K562 (cell line): Measurements from ENCODE around the gene DEFB113. TPM values are rescaled to one million over a fixed set of nuclear protein-coding genes. Genes with fewer than 3 reads are reported as not detected.

Experiments used
- ATAC-seq: fragments of 200-7000 bp; cut with Tn5 transposase; 3 replicates; pipeline ENCODE4 v1.9.1; 2020; ENCODE audit warnings: moderate library complexity
- BruUV-seq: library from RNA; stranded (reverse); fragments of 400-500 nt; replicated peaks from 2 replicates; lab custom pipeline; 2021; lab: Mats Ljungman, UMichigan
- CTCF ChIA-PET: fragments of 300-600 bp; formaldehyde crosslinking; extraction: SDS; loops from one replicate; lab custom pipeline; 2021; ENCODE audit warnings: low intra/inter-chr PET ratio; lab: Yijun Ruan, JAX
- POLR2A ChIA-PET: fragments of 300-600, 350-650 bp; sonication (Branson Sonifier 250); formaldehyde crosslinking; extraction: SDS; loops from one replicate; lab custom pipeline; 2021; ENCODE audit warnings: antibody characterized with exemption, inconsistent platforms; lab: Yijun Ruan, JAX
- DNase-seq, 4 experiments: peaks; one replicate each; pipeline versions ENCODE4 v3.0.0 to v3.0.0-alpha.2; 2011 to 2018; ENCODE audit warnings: low spot score in 3 of 4, mixed read lengths in 3 of 4; ENCODE audit errors: extremely low read depth in 1 of 4
- FAIRE-seq: peaks from 2 replicates; lab custom pipeline; 2011; peaks lifted over from hg19 to GRCh38; lab: Jason Lieb, UNC
- H2AFZ ChIP-seq: 2 replicates; pipeline ENCODE4 v1.6.0; 2011; ENCODE audit warnings: low read depth, low read length, control low read depth, inconsistent platforms
- H3K27ac ChIP-seq: fragments of 200-600 bp; 3 replicates; pipeline ENCODE4 v1.8.0; 2011; ENCODE audit warnings: low read depth, mild to moderate bottlenecking, control low read depth, inconsistent platforms, low read length, moderate library complexity, mixed read lengths; ENCODE audit errors: extremely low read depth
- H3K27me3 ChIP-seq, 2 experiments: fragments of 300-600 bp in 1 of 2; 2 replicates in 1 of 2; 3 replicates in 1 of 2; pipeline versions ENCODE4 v1.6.0 to v1.8.0; 2011; ENCODE audit warnings: inconsistent platforms in 2 of 2, low read length in 2 of 2, mild to moderate bottlenecking in 1 of 2, mixed read lengths in 1 of 2, moderate library complexity in 1 of 2; ENCODE audit not compliant: control insufficient read depth in 2 of 2, insufficient read depth in 2 of 2
- H3K36me3 ChIP-seq: fragments of 300-600 bp; 3 replicates; pipeline ENCODE4 v1.8.0; 2011; ENCODE audit warnings: mild to moderate bottlenecking, low read length, inconsistent platforms; ENCODE audit not compliant: control insufficient read depth, insufficient read depth
- H3K4me1 ChIP-seq, 2 experiments: fragments of 200-600 bp in 1 of 2; replicated peaks in 1 of 2; 2 replicates in 1 of 2; 3 replicates in 1 of 2; pipeline versions ENCODE4 v1.5.1 to v1.8.0; 2011; ENCODE audit warnings: inconsistent platforms in 2 of 2, low read length in 2 of 2, mild to moderate bottlenecking in 1 of 2, mixed read lengths in 1 of 2, moderate library complexity in 1 of 2; ENCODE audit not compliant: control insufficient read depth in 2 of 2, insufficient read depth in 2 of 2
- H3K4me2 ChIP-seq: 2 replicates; pipeline ENCODE4 v1.6.1; 2011; ENCODE audit warnings: low read length, control low read depth, inconsistent platforms, mixed read lengths; ENCODE audit not compliant: insufficient read depth
- H3K4me3 ChIP-seq: fragments of 200-600 bp; sonication (generic), shearing (Covaris generic); 2 replicates; pipeline ENCODE4 v1.5.1; 2016; ENCODE audit warnings: control low read depth, inconsistent platforms
- H3K79me2 ChIP-seq: fragments of 200-600 bp; 3 replicates; pipeline ENCODE4 v1.8.0; 2011; ENCODE audit warnings: low read length, inconsistent platforms; ENCODE audit not compliant: control insufficient read depth, insufficient read depth
- H3K9ac ChIP-seq, 2 experiments: 2 replicates each; pipeline versions ENCODE4 v1.6.0 to v1.6.1; 2011; ENCODE audit warnings: low read depth in 2 of 2, low read length in 2 of 2, control low read depth in 1 of 2, inconsistent platforms in 1 of 2, mild to moderate bottlenecking in 1 of 2, mixed read lengths in 1 of 2; ENCODE audit not compliant: insufficient read depth in 1 of 2
- H3K9me1 ChIP-seq: one replicate; pipeline ENCODE4 v1.6.0; 2011; ENCODE audit warnings: inconsistent platforms, mild to moderate bottlenecking, low read length, moderate library complexity; ENCODE audit not compliant: control insufficient read depth, insufficient read depth
- H3K9me3 ChIP-seq: replicated peaks from 2 replicates; pipeline ENCODE4 v1.5.1; 2011; ENCODE audit warnings: low read depth, low read length, inconsistent platforms; ENCODE audit not compliant: control insufficient read depth, insufficient read depth
- H4K20me1 ChIP-seq: replicated peaks from 2 replicates; pipeline ENCODE4 v1.6.1; 2011; ENCODE audit warnings: low read length, inconsistent platforms, mixed read lengths; ENCODE audit not compliant: control insufficient read depth, insufficient read depth
- C11orf30 ChIP-seq: fragments of 450-650 bp; IDR thresholded peaks from 2 replicates; pipeline ENCODE4 v1.6.1; 2016; ENCODE audit warnings: low read depth, mild to moderate bottlenecking
- CSDE1 ChIP-seq, 2 experiments: fragments of 450-650 bp; IDR thresholded peaks; 2 replicates each; pipeline ENCODE4 v1.6.1; 2016; ENCODE audit warnings: mild to moderate bottlenecking in 1 of 2
- ZNF316 ChIP-seq: fragments of 450-650 bp; IDR thresholded peaks from 2 replicates; pipeline ENCODE4 v1.6.1; 2016
- WGBS: fragments of 100-300 bp; shearing (Covaris generic); methylation state at CpG from one replicate; pipeline ENCODE4 v1.1.6; 2016; ENCODE audit warnings: low coverage, mixed read lengths; ENCODE audit not compliant: insufficient coverage; ENCODE audit errors: missing lambda C conversion rate; 5-methylcytosine and 5-hydroxymethylcytosine counted together
- in situ Hi-C: fragments of 300-500 bp; cut with MboI; formaldehyde crosslinking; loops from 4 replicates; pipeline ENCODE4 v1.15.0; 2018; ENCODE audit warnings: inconsistent platforms, mixed read lengths
- intact Hi-C: fragments of 100-400 bp; cut with micrococcal nuclease; formaldehyde crosslinking; loops from 2 replicates; pipeline ENCODE4 v1.14.2; 2022
- polyA plus RNA-seq, 8 experiments: library from polyadenylated mRNA; depleted of rRNA in 4 of 8; stranded (reverse) in 5 of 8; unstranded in 3 of 8; fragments of >200 nt; fragmentation: Nextera tagmentation in 2 of 8; fragmentation: Illumina TruSeq in 1 of 8; extraction: Ambion mirVana in 2 of 8; extraction: Trizol in 1 of 8; gene quantifications; 2 replicates each; pipeline versions ENCODE4 v1.2.1 to v1.2.3, GENCODE V29; 2011 to 2014; ENCODE audit warnings: inconsistent platforms in 1 of 8, missing spikeins in 1 of 8
- total RNA-seq, 7 experiments: library from RNA; depleted of rRNA in 6 of 7; stranded (reverse); fragments of >200 nt in 6 of 7; fragmentation: Illumina TruSeq in 2 of 7; extraction: Trizol in 2 of 7; gene quantifications; 2 replicates each; pipeline versions ENCODE4 v1.2.1 to v1.2.3, GENCODE V29; 2011 to 2021; ENCODE audit warnings: low replicate concordance in 1 of 7
- TF ChIP-seq, protein P1 (sequence below): fragments of 250-450 bp; sonication (Bioruptor Pico); IDR thresholded peaks from 2 replicates; pipeline ENCODE4 v1.4.0; 2020; ENCODE audit warnings: borderline replicate concordance

DEFB113 gene
- total and polyA plus RNA-seq, 9 of the 15 experiments (the other 6 are each of a cell fraction or from before 2014, with no cell fraction given): not detected

DNA sequence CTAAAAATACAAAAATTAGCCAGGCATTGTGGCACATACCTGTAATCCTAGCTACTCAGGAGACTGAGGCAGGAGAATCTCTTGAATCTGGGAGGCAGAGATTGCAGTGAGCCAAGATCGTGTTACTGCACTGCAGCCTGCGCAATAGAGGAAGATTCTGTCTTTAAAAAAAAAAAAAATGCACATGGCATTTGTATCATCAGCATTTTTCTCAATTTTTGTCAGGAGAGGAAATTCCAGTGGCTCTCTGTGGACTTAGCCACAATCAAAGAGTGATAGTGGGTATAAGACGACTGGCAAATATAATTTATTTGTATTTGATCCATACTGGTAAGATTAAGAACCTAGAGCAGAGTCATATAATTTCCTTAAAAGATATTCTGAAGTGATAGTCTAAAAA lies 34.0 kb downstream of the DEFB113 start:
- Histone ChIP-seq H4K20me1 (no peaks in the 10 kb centered on the region), H3K4me2 (no peak overlapping the region), H2AFZ (no peak overlapping the region), H3K27ac (no peak overlapping the region), H3K79me2 (no peaks in the 10 kb centered on the region), H3K9me3 (no peaks in the 10 kb centered on the region), H3K4me3 (no peak overlapping the region), H3K9ac (no peak overlapping the region), H3K36me3 (no peaks in the 10 kb centered on the region), H3K9me1 (no peaks in the 10 kb centered on the region), H3K27me3 (peaks cover 0 to 5% of the 10 kb centered on the region in 2 experiments; a peak in 1 of 5 replicates), H3K4me1 (peaks cover 6 to 16% of the 10 kb centered on the region in 2 experiments; a peak in 3 of 5 replicates)
- in situ Hi-C loops (no loop called here), intact Hi-C loops (no loop called here)
- WGBS: 48% methylated on average over 3 of the region's 3 CpGs
- DNase-seq (no peak), ATAC-seq (no peak), FAIRE-seq (no peak)
- TF ChIP-seq CSDE1 (IDR thresholded peaks at IDR 0.05) (no peak), C11orf30 (peak; percentile 53; the same call in 1 of the 2 replicates), ZNF316 (peak; percentile 76)
- TF ChIP-seq, protein P1, sequence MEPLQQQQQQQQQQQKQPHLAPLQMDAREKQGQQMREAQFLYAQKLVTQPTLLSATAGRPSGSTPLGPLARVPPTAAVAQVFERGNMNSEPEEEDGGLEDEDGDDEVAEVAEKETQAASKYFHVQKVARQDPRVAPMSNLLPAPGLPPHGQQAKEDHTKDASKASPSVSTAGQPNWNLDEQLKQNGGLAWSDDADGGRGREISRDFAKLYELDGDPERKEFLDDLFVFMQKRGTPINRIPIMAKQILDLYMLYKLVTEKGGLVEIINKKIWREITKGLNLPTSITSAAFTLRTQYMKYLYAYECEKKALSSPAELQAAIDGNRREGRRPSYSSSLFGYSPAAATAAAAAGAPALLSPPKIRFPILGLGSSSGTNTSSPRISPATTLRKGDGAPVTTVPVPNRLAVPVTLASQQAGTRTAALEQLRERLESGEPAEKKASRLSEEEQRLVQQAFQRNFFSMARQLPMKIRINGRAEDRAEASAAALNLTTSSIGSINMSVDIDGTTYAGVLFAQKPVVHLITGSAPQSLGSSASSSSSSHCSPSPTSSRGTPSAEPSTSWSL (CRISPR knock-in tag): no peak
- ChIA-PET POLR2A (interaction anchor here (1.2 kb wide), 1 partner anchor 15 kb away, joined by 3 read pairs; no protein-coding TSS in a partner anchor), CTCF (no interaction called here)
- no TSS peak for BruUV-seq
